Measurements from ENCODE around the gene PACC1.

Gene PACC1

DNA sequence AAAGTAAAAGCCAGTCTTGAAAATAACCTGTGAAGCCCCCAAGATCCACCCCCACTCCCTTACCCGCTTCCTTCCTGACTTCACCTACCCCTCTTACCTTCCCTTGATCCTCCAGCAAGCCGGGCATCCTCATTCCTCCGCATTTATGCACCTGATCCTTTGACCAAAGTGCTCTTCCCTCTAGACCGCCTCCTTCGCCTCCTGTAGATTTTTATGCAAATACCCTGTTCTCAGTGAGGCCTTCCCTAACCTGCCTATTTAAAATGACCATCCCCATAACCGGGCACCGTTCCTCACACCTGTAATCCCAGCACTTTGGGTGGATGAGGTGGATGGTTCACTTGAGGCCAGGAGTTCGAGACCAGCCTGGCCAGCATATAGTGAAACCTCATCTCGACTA is 17.0 kb upstream of the PACC1 start:
- DNase-seq (ENCODE audit: low read depth): no peak
- TF ChIP-seq, protein P1, sequence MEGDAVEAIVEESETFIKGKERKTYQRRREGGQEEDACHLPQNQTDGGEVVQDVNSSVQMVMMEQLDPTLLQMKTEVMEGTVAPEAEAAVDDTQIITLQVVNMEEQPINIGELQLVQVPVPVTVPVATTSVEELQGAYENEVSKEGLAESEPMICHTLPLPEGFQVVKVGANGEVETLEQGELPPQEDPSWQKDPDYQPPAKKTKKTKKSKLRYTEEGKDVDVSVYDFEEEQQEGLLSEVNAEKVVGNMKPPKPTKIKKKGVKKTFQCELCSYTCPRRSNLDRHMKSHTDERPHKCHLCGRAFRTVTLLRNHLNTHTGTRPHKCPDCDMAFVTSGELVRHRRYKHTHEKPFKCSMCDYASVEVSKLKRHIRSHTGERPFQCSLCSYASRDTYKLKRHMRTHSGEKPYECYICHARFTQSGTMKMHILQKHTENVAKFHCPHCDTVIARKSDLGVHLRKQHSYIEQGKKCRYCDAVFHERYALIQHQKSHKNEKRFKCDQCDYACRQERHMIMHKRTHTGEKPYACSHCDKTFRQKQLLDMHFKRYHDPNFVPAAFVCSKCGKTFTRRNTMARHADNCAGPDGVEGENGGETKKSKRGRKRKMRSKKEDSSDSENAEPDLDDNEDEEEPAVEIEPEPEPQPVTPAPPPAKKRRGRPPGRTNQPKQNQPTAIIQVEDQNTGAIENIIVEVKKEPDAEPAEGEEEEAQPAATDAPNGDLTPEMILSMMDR (IDR thresholded peaks at IDR 0.05; ENCODE audit: control insufficient read depth, insufficient read depth, low read depth, low read length, missing control alignments): no peak
- no peak overlapping the region for H3K4me3 ChIP-seq (ENCODE audit: control insufficient read depth, low read depth, low read length)

DNA sequence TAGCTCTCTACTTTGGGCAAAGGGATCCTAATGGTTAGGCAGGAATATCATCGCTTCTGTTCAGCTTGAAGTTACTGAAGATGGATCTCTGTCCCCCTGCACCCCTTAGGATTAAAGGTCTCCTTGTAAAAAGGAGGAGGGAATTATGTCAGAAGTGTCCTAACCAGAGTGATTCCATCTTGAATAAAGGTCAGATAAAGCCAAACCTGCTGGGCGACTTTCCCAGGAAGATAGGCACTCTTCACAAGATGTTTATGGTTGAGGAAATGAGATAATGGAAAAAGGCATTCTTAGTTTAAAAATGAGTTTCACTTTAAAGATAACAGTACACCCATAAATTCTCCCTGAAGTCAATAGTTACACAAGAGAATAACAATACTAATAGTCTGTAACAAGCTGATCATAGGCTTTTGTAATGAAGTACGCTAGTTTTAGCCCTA is 16.3 kb upstream of the PACC1 start:
- DNase-seq (ENCODE audit: low read depth): no peak
- TF ChIP-seq, protein P1 (IDR thresholded peaks at IDR 0.05; ENCODE audit: control insufficient read depth, insufficient read depth, low read depth, low read length, missing control alignments): no peak
- no peak overlapping the region for H3K4me3 ChIP-seq (ENCODE audit: control insufficient read depth, low read depth, low read length)

DNA sequence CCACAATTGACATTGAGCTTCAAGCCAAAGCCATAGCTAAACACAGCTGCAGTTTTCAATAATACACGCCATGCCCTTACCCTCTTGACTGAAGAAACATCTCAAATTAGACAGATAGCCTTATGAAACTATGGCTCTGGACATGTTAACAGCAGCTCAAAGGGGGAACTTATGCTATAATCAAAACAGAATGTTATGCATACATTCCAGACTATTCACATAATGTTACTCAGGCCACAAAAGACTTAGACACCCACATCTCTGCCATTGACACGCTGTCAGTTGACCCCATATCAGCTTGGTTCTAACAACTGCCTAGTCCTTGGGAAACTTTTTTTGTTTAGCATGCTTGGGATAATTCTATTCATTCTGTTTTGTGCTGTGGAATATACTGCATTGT is 15.7 kb upstream of the PACC1 start:
- TF ChIP-seq, protein P1 (IDR thresholded peaks at IDR 0.05; ENCODE audit: control insufficient read depth, insufficient read depth, low read depth, low read length, missing control alignments): no peak
- H3K4me3 ChIP-seq (ENCODE audit: control insufficient read depth, low read depth, low read length): no peak overlapping the region
- DNase-seq (ENCODE audit: low read depth): no peak

DNA sequence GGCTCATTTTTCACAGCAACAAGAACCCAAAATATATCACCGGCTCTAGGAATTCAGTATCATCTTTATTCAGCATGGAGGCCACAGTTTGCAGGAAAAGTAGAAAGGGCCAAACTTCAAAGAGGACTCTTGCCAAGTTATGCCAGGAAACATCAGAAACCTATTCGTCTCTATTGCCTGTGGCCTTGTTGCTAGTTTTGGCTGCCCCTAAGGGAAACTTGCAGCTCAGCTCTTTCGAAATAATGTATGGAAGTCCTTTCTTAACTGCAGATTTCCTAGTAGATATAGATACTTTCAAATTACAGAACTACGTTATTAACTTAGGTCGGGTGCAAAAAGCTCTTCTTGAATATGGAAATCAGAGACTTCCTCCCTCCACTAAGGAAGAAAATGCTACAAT is 13.8 kb upstream of the PACC1 start:
- TF ChIP-seq, protein P1 (IDR thresholded peaks at IDR 0.05; ENCODE audit: control insufficient read depth, insufficient read depth, low read depth, low read length, missing control alignments): no peak
- no peak for DNase-seq (ENCODE audit: low read depth)
- no peak overlapping the region for H3K4me3 ChIP-seq (ENCODE audit: control insufficient read depth, low read depth, low read length)

DNA sequence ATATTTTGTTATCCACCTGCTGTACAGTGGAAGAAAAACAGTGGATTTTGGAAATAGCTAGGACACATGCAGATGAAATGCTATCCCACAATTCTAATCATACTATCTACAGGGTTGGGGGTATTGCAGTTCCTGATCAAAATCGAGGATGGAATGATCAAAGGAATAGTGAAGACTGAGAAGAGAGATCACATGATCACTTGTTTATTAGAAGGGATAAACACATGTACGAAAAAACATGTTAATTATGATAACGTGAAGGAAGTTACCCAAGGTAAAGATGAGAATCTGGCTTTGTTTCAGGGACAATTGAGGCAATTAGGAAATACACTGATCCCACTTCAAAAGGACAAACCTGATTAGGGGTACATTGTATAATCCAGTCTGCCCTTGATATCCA is 9.2 kb upstream of the PACC1 start:
- no peak for DNase-seq (ENCODE audit: low read depth)
- H3K4me3 ChIP-seq (ENCODE audit: control insufficient read depth, low read depth, low read length): no peak overlapping the region
- TF ChIP-seq, protein P1 (IDR thresholded peaks at IDR 0.05; ENCODE audit: control insufficient read depth, insufficient read depth, low read depth, low read length, missing control alignments): no peak

DNA sequence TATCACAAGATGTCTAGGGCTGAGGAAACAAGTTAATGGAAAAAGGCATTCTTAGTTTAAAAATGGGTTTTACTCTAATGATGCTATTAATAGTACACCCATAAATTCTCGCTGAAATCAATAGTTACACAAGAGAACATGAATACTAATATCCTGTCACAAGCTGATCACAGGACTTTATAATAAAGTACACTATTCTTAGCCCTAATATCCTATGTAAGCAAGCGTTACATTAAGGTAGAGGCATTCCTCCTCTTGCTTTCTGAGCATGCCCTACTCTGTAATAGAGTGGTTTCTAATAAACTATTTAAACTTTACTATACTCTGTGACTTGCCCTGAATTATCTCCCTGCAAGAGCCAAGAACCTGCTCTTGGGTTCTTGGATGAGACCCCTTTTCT is 6.5 kb upstream of the PACC1 start:
- H3K4me3 ChIP-seq (ENCODE audit: control insufficient read depth, low read depth, low read length): no peak overlapping the region
- TF ChIP-seq, protein P1 (IDR thresholded peaks at IDR 0.05; ENCODE audit: control insufficient read depth, insufficient read depth, low read depth, low read length, missing control alignments): no peak
- DNase-seq (ENCODE audit: low read depth): no peak
